Cardiac fibroblast (primary cell): ENCODE measurements around the gene GRPR.

ENCODE experiments used
- DNase-seq, 2 donors: peaks; one replicate each; pipeline versions ENCODE4 v3.0.0 to v3.0.0-alpha.2; 2010; ENCODE audit warnings: low read depth in 2 of 2
- H3K4me3 ChIP-seq, 2 donors: replicated peaks in 1 of 2; 1 replicate in 1 of 2; 2 replicates in 1 of 2; pipeline ENCODE4 v1.5.1; 2011; ENCODE audit warnings: low read depth in 2 of 2, low read length in 2 of 2, mild to moderate bottlenecking in 2 of 2, moderate library complexity in 1 of 2
- TF ChIP-seq, protein P1 (sequence below): IDR thresholded peaks from one replicate; pipeline ENCODE4 v1.5.1; 2011; ENCODE audit warnings: low read depth, mild to moderate bottlenecking, low read length, inconsistent platforms

The GRPR gene

GRCh38 chrX:16130707-16131106, 7.3 kb downstream of the GRPR start:
- H3K4me3 ChIP-seq = no peak overlapping the region
- TF ChIP-seq, protein P1, sequence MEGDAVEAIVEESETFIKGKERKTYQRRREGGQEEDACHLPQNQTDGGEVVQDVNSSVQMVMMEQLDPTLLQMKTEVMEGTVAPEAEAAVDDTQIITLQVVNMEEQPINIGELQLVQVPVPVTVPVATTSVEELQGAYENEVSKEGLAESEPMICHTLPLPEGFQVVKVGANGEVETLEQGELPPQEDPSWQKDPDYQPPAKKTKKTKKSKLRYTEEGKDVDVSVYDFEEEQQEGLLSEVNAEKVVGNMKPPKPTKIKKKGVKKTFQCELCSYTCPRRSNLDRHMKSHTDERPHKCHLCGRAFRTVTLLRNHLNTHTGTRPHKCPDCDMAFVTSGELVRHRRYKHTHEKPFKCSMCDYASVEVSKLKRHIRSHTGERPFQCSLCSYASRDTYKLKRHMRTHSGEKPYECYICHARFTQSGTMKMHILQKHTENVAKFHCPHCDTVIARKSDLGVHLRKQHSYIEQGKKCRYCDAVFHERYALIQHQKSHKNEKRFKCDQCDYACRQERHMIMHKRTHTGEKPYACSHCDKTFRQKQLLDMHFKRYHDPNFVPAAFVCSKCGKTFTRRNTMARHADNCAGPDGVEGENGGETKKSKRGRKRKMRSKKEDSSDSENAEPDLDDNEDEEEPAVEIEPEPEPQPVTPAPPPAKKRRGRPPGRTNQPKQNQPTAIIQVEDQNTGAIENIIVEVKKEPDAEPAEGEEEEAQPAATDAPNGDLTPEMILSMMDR = no peak
- no peak for DNase-seq

DNA sequence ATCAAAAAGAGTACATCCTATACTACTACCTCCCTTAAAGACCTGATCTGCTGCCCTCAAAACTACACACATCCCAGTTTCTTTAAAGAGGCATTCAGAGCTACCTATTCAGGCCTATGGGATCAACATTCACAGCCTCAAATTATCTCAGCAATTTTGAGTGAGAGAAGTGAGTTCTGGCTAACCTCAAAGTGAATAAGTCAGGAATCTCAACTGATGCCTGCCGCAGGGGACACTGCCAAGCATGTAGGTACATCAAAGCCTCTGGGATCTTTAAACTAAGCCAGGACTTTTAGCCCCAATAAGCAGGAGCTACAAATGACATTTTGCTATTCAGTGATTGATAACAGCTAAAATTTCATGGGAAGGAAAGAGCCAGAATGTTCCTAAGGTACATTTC, 11.6 kb downstream of the GRPR start:
- no peak overlapping the region for H3K4me3 ChIP-seq
- DNase-seq = no peak
- TF ChIP-seq, protein P1 = no peak

- DNase-seq = no peak
- H3K4me3 ChIP-seq = no peak overlapping the region
- TF ChIP-seq, protein P1 = no peak
These were observed 12.7 kb downstream of the GRPR start for GRCh38 chrX:16136080-16136479.

DNA sequence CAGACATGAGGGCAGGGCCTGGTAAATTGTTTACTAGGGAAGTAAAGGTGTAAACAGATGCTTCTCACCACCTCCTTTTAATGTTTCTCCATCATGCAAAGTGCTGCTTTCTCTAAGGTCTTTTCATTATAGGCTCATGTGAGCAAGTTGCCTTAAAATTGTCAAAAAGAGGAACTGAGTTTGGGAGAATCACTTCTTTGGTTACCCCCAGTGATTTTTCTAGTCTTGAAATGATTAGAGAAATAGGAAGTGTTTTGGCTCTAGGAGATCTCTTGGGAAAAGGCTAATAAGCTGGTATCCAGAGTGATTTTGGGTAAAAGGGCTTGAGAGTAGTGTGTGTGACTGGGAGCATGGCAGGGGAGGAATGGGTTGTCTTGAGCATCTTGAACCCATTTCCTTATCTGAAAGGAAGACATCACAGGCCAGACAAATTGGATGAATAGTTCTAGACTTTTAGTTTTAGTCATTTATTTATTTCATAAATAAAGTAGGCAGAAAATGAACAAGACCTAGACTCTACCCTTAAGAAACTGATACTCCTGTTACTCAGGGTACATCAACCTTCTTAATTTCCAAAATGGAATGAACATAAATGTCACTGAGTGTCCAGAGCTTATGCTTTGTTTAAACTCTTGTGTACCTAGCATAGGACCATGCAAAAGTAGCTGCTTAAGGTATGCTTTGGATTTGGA, 14.2 kb downstream of the GRPR start:
- TF ChIP-seq, protein P1 = no peak
- DNase-seq = no peak
- no peak overlapping the region for H3K4me3 ChIP-seq

DNA sequence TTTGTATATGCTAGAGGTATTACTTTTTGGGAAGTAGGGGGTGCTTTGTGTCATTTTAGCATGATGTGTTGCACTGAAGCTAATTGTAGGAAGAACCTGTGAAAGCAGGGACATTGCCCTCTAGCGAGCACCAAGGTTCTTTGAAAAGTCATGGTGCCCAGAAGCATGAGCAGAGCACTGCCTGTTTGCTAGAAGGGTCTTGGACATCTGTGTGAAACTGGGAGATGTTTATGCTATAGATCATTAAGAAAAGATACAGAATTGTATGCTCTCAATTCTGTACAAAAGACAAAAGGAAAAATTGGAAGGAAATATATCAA, 14.7 kb downstream of the GRPR start:
- no peak overlapping the region for H3K4me3 ChIP-seq
- TF ChIP-seq, protein P1 = peak; percentile 22
- peak; percentile 6 to 23 for DNase-seq

GRCh38 chrX:16140448-16140847, 17.1 kb downstream of the GRPR start:
- TF ChIP-seq, protein P1 = no peak
- no peak for DNase-seq
- H3K4me3 ChIP-seq = no peak overlapping the region

GRCh38 chrX:16140983-16141382, 17.6 kb downstream of the GRPR start:
- no peak overlapping the region for H3K4me3 ChIP-seq
- TF ChIP-seq, protein P1 = no peak
- DNase-seq = no peak
